T-helper 2 cell treated with Interferon-gamma antibody and Interleukin-4, amounts not matched to agents 5 μg/mL and 100 μg/mL, for 36 hours (primary cell): ENCODE data around the gene FATE1.

ENCODE experiments used
- DNase-seq: peaks from one replicate; pipeline ENCODE4 v3.0.0; 2021; ENCODE audit warnings: low spot score
- H3K27ac Mint-ChIP-seq: one replicate; pipeline ENCODE4 v1.8.0; 2021; ENCODE audit warnings: mild to moderate bottlenecking, mixed read lengths
- H3K27me3 Mint-ChIP-seq: one replicate; pipeline ENCODE4 v1.8.0; 2021; ENCODE audit warnings: low read depth, mixed read lengths
- H3K36me3 Mint-ChIP-seq: one replicate; pipeline ENCODE4 v1.8.0; 2021; ENCODE audit warnings: low read depth, mixed read lengths
- H3K4me1 Mint-ChIP-seq: one replicate; pipeline ENCODE4 v1.8.0; 2021; ENCODE audit warnings: low read depth, mixed read lengths
- H3K4me3 Mint-ChIP-seq: one replicate; pipeline ENCODE4 v1.8.0; 2022; ENCODE audit warnings: mild to moderate bottlenecking, moderate library complexity, mixed read lengths
- H3K9me3 Mint-ChIP-seq: one replicate; pipeline ENCODE4 v1.8.0; 2021; ENCODE audit warnings: mixed read lengths

The FATE1 gene

GRCh38 chrX:151741606-151742005 is 25.8 kb downstream of the FATE1 start:
- Mint-ChIP-seq H3K27ac (no peak overlapping the region), H3K4me3 (no peak overlapping the region), H3K4me1 (no peaks in the 10 kb centered on the region), H3K9me3 (no peaks in the 10 kb centered on the region), H3K27me3 (no peaks in the 10 kb centered on the region), H3K36me3 (no peaks in the 10 kb centered on the region)
- DNase-seq = no peak

GRCh38 chrX:151742311-151742710 is 26.5 kb downstream of the FATE1 start:
- Mint-ChIP-seq H3K4me3 (no peak overlapping the region), H3K27me3 (no peaks in the 10 kb centered on the region), H3K36me3 (no peaks in the 10 kb centered on the region), H3K27ac (no peak overlapping the region), H3K9me3 (no peaks in the 10 kb centered on the region), H3K4me1 (no peaks in the 10 kb centered on the region)
- DNase-seq = no peak

GRCh38 chrX:151743651-151744470 is 28.0 kb downstream of the FATE1 start:
- no peak overlapping the region for H3K27ac Mint-ChIP-seq
- no peaks in the 10 kb centered on the region for H3K36me3 Mint-ChIP-seq
- no peaks in the 10 kb centered on the region for H3K4me1 Mint-ChIP-seq
- H3K9me3 Mint-ChIP-seq = no peaks in the 10 kb centered on the region
- DNase-seq = no peak
- H3K27me3 Mint-ChIP-seq = no peaks in the 10 kb centered on the region
- H3K4me3 Mint-ChIP-seq = no peak overlapping the region

- Mint-ChIP-seq H3K4me1 (no peaks in the 10 kb centered on the region), H3K27ac (no peak overlapping the region), H3K9me3 (no peaks in the 10 kb centered on the region), H3K27me3 (no peaks in the 10 kb centered on the region), H3K4me3 (no peak overlapping the region), H3K36me3 (no peaks in the 10 kb centered on the region)
- no peak for DNase-seq
Observed at GRCh38 chrX:151745651-151746050, 29.8 kb downstream of the FATE1 start.

- no peaks in the 10 kb centered on the region for H3K27me3 Mint-ChIP-seq
Observed at GRCh38 chrX:151746502-151746901, 30.7 kb downstream of the FATE1 start.

GRCh38 chrX:151750511-151750910 is 34.7 kb downstream of the FATE1 start:
- DNase-seq = no peak
- no peak overlapping the region for H3K27ac Mint-ChIP-seq

More at GRCh38 chrX:151746502-151746901, 30.7 kb downstream of the FATE1 start:
- no peak overlapping the region for H3K4me3 Mint-ChIP-seq
- H3K27ac Mint-ChIP-seq = no peak overlapping the region
- H3K36me3 Mint-ChIP-seq = no peaks in the 10 kb centered on the region
- no peak for DNase-seq
- no peaks in the 10 kb centered on the region for H3K9me3 Mint-ChIP-seq
- H3K4me1 Mint-ChIP-seq = no peaks in the 10 kb centered on the region

GRCh38 chrX:151752847-151753246 is 37.0 kb downstream of the FATE1 start:
- H3K36me3 Mint-ChIP-seq = no peaks in the 10 kb centered on the region
- no peak overlapping the region for H3K4me3 Mint-ChIP-seq
- H3K4me1 Mint-ChIP-seq = no peaks in the 10 kb centered on the region
- H3K27ac Mint-ChIP-seq = no peak overlapping the region
- DNase-seq = no peak
- no peaks in the 10 kb centered on the region for H3K9me3 Mint-ChIP-seq
- H3K27me3 Mint-ChIP-seq = no peaks in the 10 kb centered on the region

More at GRCh38 chrX:151750511-151750910, 34.7 kb downstream of the FATE1 start:
- Mint-ChIP-seq H3K36me3 (no peaks in the 10 kb centered on the region), H3K9me3 (no peaks in the 10 kb centered on the region), H3K4me3 (no peak overlapping the region), H3K4me1 (no peaks in the 10 kb centered on the region), H3K27me3 (no peaks in the 10 kb centered on the region)

- H3K4me1 Mint-ChIP-seq = no peaks in the 10 kb centered on the region
- H3K27ac Mint-ChIP-seq = no peak overlapping the region
- DNase-seq = no peak
Observed at GRCh38 chrX:151753313-151754046, 37.6 kb downstream of the FATE1 start.

GRCh38 chrX:151754047-151754429 is 38.2 kb downstream of the FATE1 start:
- Mint-ChIP-seq H3K36me3 (no peaks in the 10 kb centered on the region), H3K4me1 (no peaks in the 10 kb centered on the region), H3K4me3 (no peak overlapping the region), H3K27ac (no peak overlapping the region), H3K9me3 (no peaks in the 10 kb centered on the region), H3K27me3 (no peaks in the 10 kb centered on the region)
- DNase-seq = no peak

More at GRCh38 chrX:151753313-151754046, 37.6 kb downstream of the FATE1 start:
- H3K27me3 Mint-ChIP-seq = no peaks in the 10 kb centered on the region
- H3K4me3 Mint-ChIP-seq = no peak overlapping the region
- H3K9me3 Mint-ChIP-seq = no peaks in the 10 kb centered on the region
- no peaks in the 10 kb centered on the region for H3K36me3 Mint-ChIP-seq

- H3K27me3 Mint-ChIP-seq = no peaks in the 10 kb centered on the region
- no peaks in the 10 kb centered on the region for H3K9me3 Mint-ChIP-seq
- H3K4me1 Mint-ChIP-seq = no peaks in the 10 kb centered on the region
- no peaks in the 10 kb centered on the region for H3K36me3 Mint-ChIP-seq
- no peak overlapping the region for H3K27ac Mint-ChIP-seq
- DNase-seq = no peak
- H3K4me3 Mint-ChIP-seq = no peak overlapping the region
Observed at GRCh38 chrX:151754641-151755215, 38.9 kb downstream of the FATE1 start.

- no peaks in the 10 kb centered on the region for H3K27me3 Mint-ChIP-seq
- no peaks in the 10 kb centered on the region for H3K4me1 Mint-ChIP-seq
- H3K4me3 Mint-ChIP-seq = no peak overlapping the region
- H3K27ac Mint-ChIP-seq = no peak overlapping the region
- no peak for DNase-seq
- H3K36me3 Mint-ChIP-seq = no peaks in the 10 kb centered on the region
- H3K9me3 Mint-ChIP-seq = no peaks in the 10 kb centered on the region
Observed at GRCh38 chrX:151759041-151759708, 43.3 kb downstream of the FATE1 start.

GRCh38 chrX:151762802-151763201 is 47.0 kb downstream of the FATE1 start:
- Mint-ChIP-seq H3K4me1 (no peaks in the 10 kb centered on the region), H3K9me3 (no peaks in the 10 kb centered on the region), H3K27me3 (no peaks in the 10 kb centered on the region), H3K36me3 (no peaks in the 10 kb centered on the region), H3K27ac (no peak overlapping the region), H3K4me3 (no peak overlapping the region)
- DNase-seq = no peak

GRCh38 chrX:151763711-151764110 is 47.9 kb downstream of the FATE1 start:
- Mint-ChIP-seq H3K27ac (no peak overlapping the region), H3K36me3 (no peaks in the 10 kb centered on the region), H3K27me3 (no peaks in the 10 kb centered on the region), H3K9me3 (no peaks in the 10 kb centered on the region), H3K4me1 (no peaks in the 10 kb centered on the region), H3K4me3 (no peak overlapping the region)
- DNase-seq = no peak

GRCh38 chrX:151765026-151765425 is 49.2 kb downstream of the FATE1 start:
- no peak for DNase-seq
- no peaks in the 10 kb centered on the region for H3K4me1 Mint-ChIP-seq
- no peak overlapping the region for H3K4me3 Mint-ChIP-seq
- H3K9me3 Mint-ChIP-seq = no peaks in the 10 kb centered on the region
- no peaks in the 10 kb centered on the region for H3K27me3 Mint-ChIP-seq
- no peak overlapping the region for H3K27ac Mint-ChIP-seq
- no peaks in the 10 kb centered on the region for H3K36me3 Mint-ChIP-seq
